ENCODE results near the gene RBMS1. TPM values are rescaled to one million over a fixed set of nuclear protein-coding genes. Genes with fewer than 3 reads are reported as not detected.

RBMS1 gene
- total RNA-seq, 1 donor from 2014 or later: 131 TPM

GRCh38 chr2:160254189-160254762 is 239.3 kb downstream of the RBMS1 start:
- DNase-seq (ENCODE audit: low spot score): no peak

- no peak for DNase-seq (ENCODE audit: low spot score)
Observed at GRCh38 chr2:160253440-160254188, 240.0 kb downstream of the RBMS1 start.

GRCh38 chr2:160252900-160253299 is 240.7 kb downstream of the RBMS1 start:
- no peak for DNase-seq (ENCODE audit: low spot score)

- DNase-seq (ENCODE audit: low spot score): peak; percentile 50
Observed at GRCh38 chr2:160252278-160252887, 241.2 kb downstream of the RBMS1 start.

- DNase-seq (ENCODE audit: low spot score): no peak
Observed at GRCh38 chr2:160251569-160251968, 242.0 kb downstream of the RBMS1 start.

GRCh38 chr2:160249876-160250275 is 243.7 kb downstream of the RBMS1 start:
- no peak for DNase-seq (ENCODE audit: low spot score)

GRCh38 chr2:160247296-160248035 is 246.1 kb downstream of the RBMS1 start:
- no peak for DNase-seq (ENCODE audit: low spot score)

- no peak for DNase-seq (ENCODE audit: low spot score)
Observed at GRCh38 chr2:160246356-160246755, 247.3 kb downstream of the RBMS1 start.

- no peak for DNase-seq (ENCODE audit: low spot score)
Observed at GRCh38 chr2:160245614-160246155, 247.9 kb downstream of the RBMS1 start.

GRCh38 chr2:160242893-160243564 is 250.6 kb downstream of the RBMS1 start:
- no peak for DNase-seq (ENCODE audit: low spot score)

GRCh38 chr2:160241251-160242137 is 252.1 kb downstream of the RBMS1 start:
- peak; percentile 64 for DNase-seq (ENCODE audit: low spot score)

- DNase-seq (ENCODE audit: low spot score): peak; percentile 69
Observed at GRCh38 chr2:160239436-160239835, 254.2 kb downstream of the RBMS1 start.

- DNase-seq (ENCODE audit: low spot score): no peak
Observed at GRCh38 chr2:160238392-160238791, 255.2 kb downstream of the RBMS1 start.

GRCh38 chr2:160232905-160233475 is 260.6 kb downstream of the RBMS1 start:
- DNase-seq (ENCODE audit: low spot score): no peak

- no peak for DNase-seq (ENCODE audit: low spot score)
Observed at GRCh38 chr2:160229591-160229990, 264.0 kb downstream of the RBMS1 start.

- peak; percentile 85 for DNase-seq (ENCODE audit: low spot score)
Observed at GRCh38 chr2:160228141-160228917, 265.3 kb downstream of the RBMS1 start.

- DNase-seq (ENCODE audit: low spot score): no peak
Observed at GRCh38 chr2:160227293-160227915, 266.2 kb downstream of the RBMS1 start.

- no peak for DNase-seq (ENCODE audit: low spot score)
Observed at GRCh38 chr2:160226367-160226766, 267.2 kb downstream of the RBMS1 start.

GRCh38 chr2:160225722-160226121 is 267.9 kb downstream of the RBMS1 start:
- no peak for DNase-seq (ENCODE audit: low spot score)

All from umbilical cord (tissue), 2 donors.